Measurements from ENCODE around the gene MEF2A.

Gene MEF2A

GRCh38 chr15:99632521-99632920, 66.7 kb downstream of the MEF2A start:
- peaks cover 0 to 75% (median 8%) of the 10 kb centered on the region in 4 donors for H3K4me1 ChIP-seq
- no peaks in the 10 kb centered on the region for H3K9me3 ChIP-seq
- H3K36me3 ChIP-seq = no peaks in the 10 kb centered on the region
- H3K27ac ChIP-seq = no peak overlapping the region
- intact Hi-C loops (cut with DNase I; ENCODE audit: low total_unique reads) = no loop called here
- no peak for TF ChIP-seq CTCF (IDR thresholded peaks at IDR 0.05)
- no peaks in the 10 kb centered on the region for H3K27me3 ChIP-seq
- H3K4me3 ChIP-seq = no peak overlapping the region
- DNase-seq = no peak

- DNase-seq = no peak
- Histone ChIP-seq H3K4me1 (peaks cover 0 to 64% (median 5%) of the 10 kb centered on the region in 4 donors), H3K9me3 (no peaks in the 10 kb centered on the region), H3K4me3 (no peak overlapping the region), H3K27me3 (no peaks in the 10 kb centered on the region), H3K27ac (no peak overlapping the region), H3K36me3 (no peaks in the 10 kb centered on the region)
- intact Hi-C loops (cut with DNase I; ENCODE audit: low total_unique reads) = no loop called here
- no peak for TF ChIP-seq CTCF (IDR thresholded peaks at IDR 0.05)
These were observed 67.9 kb downstream of the MEF2A start for GRCh38 chr15:99633655-99634054.

GRCh38 chr15:99634576-99634975, 68.8 kb downstream of the MEF2A start:
- Histone ChIP-seq H3K27ac (no peak overlapping the region), H3K9me3 (no peaks in the 10 kb centered on the region), H3K4me3 (no peak overlapping the region), H3K4me1 (peaks cover 0 to 60% (median 5%) of the 10 kb centered on the region in 4 donors), H3K36me3 (no peaks in the 10 kb centered on the region), H3K27me3 (no peaks in the 10 kb centered on the region)
- DNase-seq = no peak
- intact Hi-C loops (cut with DNase I; ENCODE audit: low total_unique reads) = no loop called here
- no peak for TF ChIP-seq CTCF (IDR thresholded peaks at IDR 0.05)

GRCh38 chr15:99635145-99635544, 69.4 kb downstream of the MEF2A start:
- DNase-seq = no peak
- no peaks in the 10 kb centered on the region for H3K27me3 ChIP-seq
- H3K9me3 ChIP-seq = no peaks in the 10 kb centered on the region
- peaks cover 0 to 54% (median 5%) of the 10 kb centered on the region in 4 donors for H3K4me1 ChIP-seq
- no peak overlapping the region for H3K27ac ChIP-seq
- TF ChIP-seq CTCF (IDR thresholded peaks at IDR 0.05) = no peak
- intact Hi-C loops (cut with DNase I; ENCODE audit: low total_unique reads) = no loop called here
- H3K36me3 ChIP-seq = no peaks in the 10 kb centered on the region
- no peak overlapping the region for H3K4me3 ChIP-seq

GRCh38 chr15:99635794-99636193, 70.0 kb downstream of the MEF2A start:
- H3K27me3 ChIP-seq = no peaks in the 10 kb centered on the region
- no peak overlapping the region for H3K27ac ChIP-seq
- peaks cover 0 to 47% (median 5%) of the 10 kb centered on the region in 4 donors for H3K4me1 ChIP-seq
- H3K4me3 ChIP-seq = no peak overlapping the region
- no peak for DNase-seq
- TF ChIP-seq CTCF (IDR thresholded peaks at IDR 0.05) = no peak
- intact Hi-C loops (cut with DNase I; ENCODE audit: low total_unique reads) = no loop called here
- H3K9me3 ChIP-seq = no peaks in the 10 kb centered on the region
- peaks cover 0 to 1% (median 0%) of the 10 kb centered on the region in 3 donors for H3K36me3 ChIP-seq
